Esophagus muscularis mucosa (tissue), 4 donors: ENCODE results near the gene TOGARAM2. TPM values are rescaled to one million over a fixed set of nuclear protein-coding genes. Genes with fewer than 3 reads are reported as not detected.

Source experiments
- DNase-seq: peaks from one replicate; pipeline ENCODE4 v3.0.0-alpha.2; 2017; ENCODE audit errors: extremely low spot score
- H3K27ac ChIP-seq, 4 donors: fragments of 200-600 bp; sonication (generic); replicated peaks in 1 of 4; 1 replicate in 3 of 4; 2 replicates in 1 of 4; pipeline ENCODE4 v1.5.1; 2016 to 2019; ENCODE audit warnings: mild to moderate bottlenecking in 1 of 4
- H3K27me3 ChIP-seq, 4 donors: fragments of 200-600 bp; sonication (generic); one replicate each; pipeline versions ENCODE4 v1.5.1 to v1.6.0; 2016 to 2019
- H3K36me3 ChIP-seq, 4 donors: fragments of 200-600 bp; sonication (generic); one replicate each; pipeline ENCODE4 v1.5.1; 2016 to 2019
- H3K4me1 ChIP-seq, 4 donors: fragments of 200-600 bp; sonication (generic); one replicate each; pipeline ENCODE4 v1.5.1; 2016 to 2019
- H3K4me3 ChIP-seq, 4 donors: fragments of 200-600 bp; sonication (generic); 1 replicate in 2 of 4; 2 replicates in 2 of 4; pipeline ENCODE4 v1.5.1; 2016 to 2019; ENCODE audit warnings: mild to moderate bottlenecking in 4 of 4, moderate library complexity in 1 of 4
- H3K9me3 ChIP-seq, 4 donors: fragments of 200-600 bp; sonication (generic); 1 replicate in 3 of 4; 2 replicates in 1 of 4; pipeline ENCODE4 v1.5.1; 2016 to 2019
- EP300 ChIP-seq: sonication (generic); formaldehyde crosslinking; IDR thresholded peaks from one replicate; pipeline ENCODE4 v1.6.1; 2017; ENCODE audit warnings: antibody characterized with exemption
- POLR2A ChIP-seq: fragments of 450-650 bp; IDR thresholded peaks from one replicate; pipeline ENCODE4 v1.6.1; 2017; ENCODE audit warnings: antibody characterized with exemption, moderate library complexity, mild to moderate bottlenecking, low read depth
- POLR2AphosphoS5 ChIP-seq, 2 donors: sonication (generic); formaldehyde crosslinking; IDR thresholded peaks; one replicate each; pipeline ENCODE4 v1.6.1; 2017; ENCODE audit warnings: antibody characterized with exemption in 2 of 2
- WGBS: methylation state at CpG from one replicate; pipeline ENCODE4 v1.1.5; 2018; 5-methylcytosine and 5-hydroxymethylcytosine counted together
- intact Hi-C: fragments of 100-400 bp; cut with DNase I; formaldehyde crosslinking; loops from one replicate; pipeline ENCODE4 v1.15.1; 2023
- total RNA-seq, 4 donors: library from RNA; depleted of rRNA; stranded (reverse); fragments of >200 nt; gene quantifications; one replicate each; pipeline versions ENCODE4 v1.1.0 to v1.2.1, GENCODE V29; 2016
- TF ChIP-seq, protein P1 (sequence below), 3 experiments: fragments of 200-600 bp in 2 of 3; fragments of 450-650 bp in 1 of 3; sonication (generic) in 2 of 3; IDR thresholded peaks; one replicate each; pipeline ENCODE4 v1.5.1; 2017 to 2019; ENCODE audit warnings: antibody characterized with exemption in 3 of 3, mild to moderate bottlenecking in 2 of 3, moderate library complexity in 1 of 3

Gene TOGARAM2
- total RNA-seq, 4 donors from 2014 or later = 0.57 to 0.99 (median 0.77) TPM

DNA sequence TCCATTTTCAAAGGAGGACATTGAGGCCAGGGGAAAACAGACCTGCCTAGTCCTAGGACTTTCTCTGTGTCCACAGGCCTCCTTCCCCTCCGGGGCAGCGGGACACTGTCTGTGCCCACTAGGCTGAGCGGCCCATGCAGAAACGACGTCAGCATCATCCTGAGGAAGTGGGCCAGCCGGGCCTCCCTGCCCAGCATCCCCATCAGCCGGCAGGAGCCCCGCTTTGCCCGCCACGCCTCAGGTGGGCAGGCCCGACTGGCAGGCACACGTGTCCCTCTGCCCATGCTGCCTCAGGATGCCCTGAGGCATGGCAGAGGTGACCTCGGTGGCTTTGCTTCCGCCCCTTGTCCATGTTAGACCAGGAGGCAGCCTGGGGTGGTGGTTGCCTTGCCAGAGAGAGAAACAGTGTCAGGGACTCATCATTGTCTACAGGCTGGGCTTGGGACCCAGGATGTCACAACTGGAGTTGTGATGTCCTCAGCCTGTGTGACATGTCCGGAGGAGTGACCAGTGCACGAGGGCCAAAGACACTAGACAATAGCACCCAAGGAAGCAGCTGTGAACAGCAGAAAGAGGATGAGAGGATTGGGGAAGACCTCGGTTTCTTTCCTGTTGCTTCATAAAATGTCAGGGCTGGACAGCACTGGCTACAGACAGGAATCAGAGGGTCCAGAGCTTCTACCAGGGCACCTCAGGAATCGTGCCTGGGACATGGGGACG lies 36.8 kb downstream of the TOGARAM2 start:
- Histone ChIP-seq H3K9me3 (no peaks in the 10 kb centered on the region), H3K4me1 (peaks cover 2 to 22% (median 10%) of the 10 kb centered on the region in 4 donors), H3K27me3 (no peaks in the 10 kb centered on the region), H3K4me3 (no peak overlapping the region), H3K36me3 (no peaks in the 10 kb centered on the region), H3K27ac (no peak overlapping the region)
- intact Hi-C loops = no loop called here
- TF ChIP-seq POLR2AphosphoS5 (IDR thresholded peaks at IDR 0.05) = no peak
- TF ChIP-seq, protein P1, sequence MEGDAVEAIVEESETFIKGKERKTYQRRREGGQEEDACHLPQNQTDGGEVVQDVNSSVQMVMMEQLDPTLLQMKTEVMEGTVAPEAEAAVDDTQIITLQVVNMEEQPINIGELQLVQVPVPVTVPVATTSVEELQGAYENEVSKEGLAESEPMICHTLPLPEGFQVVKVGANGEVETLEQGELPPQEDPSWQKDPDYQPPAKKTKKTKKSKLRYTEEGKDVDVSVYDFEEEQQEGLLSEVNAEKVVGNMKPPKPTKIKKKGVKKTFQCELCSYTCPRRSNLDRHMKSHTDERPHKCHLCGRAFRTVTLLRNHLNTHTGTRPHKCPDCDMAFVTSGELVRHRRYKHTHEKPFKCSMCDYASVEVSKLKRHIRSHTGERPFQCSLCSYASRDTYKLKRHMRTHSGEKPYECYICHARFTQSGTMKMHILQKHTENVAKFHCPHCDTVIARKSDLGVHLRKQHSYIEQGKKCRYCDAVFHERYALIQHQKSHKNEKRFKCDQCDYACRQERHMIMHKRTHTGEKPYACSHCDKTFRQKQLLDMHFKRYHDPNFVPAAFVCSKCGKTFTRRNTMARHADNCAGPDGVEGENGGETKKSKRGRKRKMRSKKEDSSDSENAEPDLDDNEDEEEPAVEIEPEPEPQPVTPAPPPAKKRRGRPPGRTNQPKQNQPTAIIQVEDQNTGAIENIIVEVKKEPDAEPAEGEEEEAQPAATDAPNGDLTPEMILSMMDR (IDR thresholded peaks at IDR 0.05) = no peak
- TF ChIP-seq POLR2A = no peak
- no peak for TF ChIP-seq EP300
- no peak for DNase-seq
- WGBS = 88% methylated on average over 12 of the region's 19 CpGs

DNA sequence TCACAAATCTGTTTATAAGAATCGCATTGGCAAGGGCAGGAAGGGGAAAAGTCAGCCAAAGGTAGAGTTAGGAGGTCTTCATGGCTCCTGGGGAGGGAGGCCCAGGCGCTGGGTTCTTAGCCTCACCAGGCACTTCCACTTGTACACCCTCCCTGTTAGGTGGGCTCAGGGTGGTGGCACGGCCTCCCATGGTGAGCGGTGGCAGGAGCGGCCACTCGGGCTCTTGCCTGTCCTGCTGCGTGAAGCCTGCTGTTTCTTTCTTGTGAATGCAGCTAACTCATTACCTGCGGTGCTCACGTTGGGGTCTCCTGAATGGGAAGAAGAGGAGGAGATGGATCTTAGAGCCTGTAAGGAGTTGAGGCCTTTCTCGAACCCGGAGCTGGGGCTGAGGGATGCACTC lies 40.8 kb downstream of the TOGARAM2 start:
- H3K36me3 ChIP-seq = no peaks in the 10 kb centered on the region
- no peak overlapping the region for H3K4me3 ChIP-seq
- 100% methylated on average over 2 of the region's 11 CpGs for WGBS
- intact Hi-C loops = no loop called here
- no peaks in the 10 kb centered on the region for H3K27me3 ChIP-seq
- no peak for DNase-seq
- peaks cover 0 to 2% (median 0%) of the 10 kb centered on the region in 4 donors for H3K4me1 ChIP-seq
- no peak overlapping the region for H3K27ac ChIP-seq
- H3K9me3 ChIP-seq = no peaks in the 10 kb centered on the region
- TF ChIP-seq POLR2AphosphoS5 (IDR thresholded peaks at IDR 0.05) = no peak
- no peak for TF ChIP-seq EP300
- TF ChIP-seq POLR2A = no peak
- TF ChIP-seq, protein P1 (IDR thresholded peaks at IDR 0.05) = no peak

DNA sequence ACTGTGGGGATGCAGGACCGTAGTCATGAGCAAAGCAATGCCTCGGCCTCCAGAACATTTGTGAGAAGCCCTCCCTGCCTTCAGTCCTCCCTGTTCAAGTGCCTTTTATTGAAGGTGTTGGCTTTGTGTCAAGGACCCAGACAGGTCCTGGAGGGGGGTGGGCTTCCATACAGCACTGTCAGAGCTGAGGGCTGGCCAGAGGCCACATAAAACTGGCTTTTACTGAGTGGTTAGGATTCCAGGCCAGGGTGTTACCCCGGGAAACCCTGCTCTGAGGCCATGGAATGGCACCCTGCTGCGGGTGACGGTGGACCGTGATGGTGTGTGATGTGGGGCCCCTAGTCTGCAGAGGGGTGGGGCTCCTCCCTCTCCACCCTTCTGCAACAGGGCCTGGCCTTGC lies 41.6 kb downstream of the TOGARAM2 start:
- Histone ChIP-seq H3K4me3 (no peak overlapping the region), H3K36me3 (no peaks in the 10 kb centered on the region), H3K9me3 (no peaks in the 10 kb centered on the region), H3K27ac (no peak overlapping the region), H3K4me1 (no peaks in the 10 kb centered on the region), H3K27me3 (no peaks in the 10 kb centered on the region)
- TF ChIP-seq EP300 (no peak), POLR2A (no peak), POLR2AphosphoS5 (IDR thresholded peaks at IDR 0.05) (no peak)
- TF ChIP-seq, protein P1 (IDR thresholded peaks at IDR 0.05) = no peak
- 84% methylated on average over 6 of the region's 6 CpGs for WGBS
- DNase-seq = no peak
- intact Hi-C loops = no loop called here

DNA sequence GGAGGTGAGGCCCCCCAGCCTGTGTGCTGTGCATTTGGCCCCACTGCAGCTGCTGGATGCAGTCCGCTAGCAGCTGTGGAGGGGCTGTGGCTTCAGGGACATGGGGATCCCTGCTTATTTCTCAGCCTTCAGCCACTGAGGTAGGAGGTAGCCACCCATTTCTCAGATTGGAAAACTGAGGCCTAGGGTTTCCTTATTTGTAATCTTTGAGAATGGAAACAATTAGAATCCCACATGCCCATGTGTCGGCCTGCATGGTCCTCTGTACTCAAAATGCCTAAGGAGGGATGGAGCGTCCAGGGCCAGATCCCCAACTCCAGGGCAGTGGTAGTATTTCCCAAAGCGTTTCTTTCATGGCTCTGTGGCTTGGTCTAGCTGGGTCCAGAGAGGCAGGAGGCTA lies 42.1 kb downstream of the TOGARAM2 start:
- H3K9me3 ChIP-seq = no peaks in the 10 kb centered on the region
- TF ChIP-seq POLR2AphosphoS5 (IDR thresholded peaks at IDR 0.05) (no peak), EP300 (no peak), POLR2A (no peak)
- TF ChIP-seq, protein P1 (IDR thresholded peaks at IDR 0.05) = no peak
- H3K27me3 ChIP-seq = no peaks in the 10 kb centered on the region
- no peak for DNase-seq
- no peak overlapping the region for H3K4me3 ChIP-seq
- WGBS = 73% methylated on average over 4 of the region's 4 CpGs
- H3K27ac ChIP-seq = no peak overlapping the region
- intact Hi-C loops = no loop called here
- H3K36me3 ChIP-seq = no peaks in the 10 kb centered on the region
- no peaks in the 10 kb centered on the region for H3K4me1 ChIP-seq
